HEK293 (cell line): ENCODE measurements around the gene SLC8A3.

ENCODE experiments used
- CTCF ChIA-PET: fragments of 350-600 bp; formaldehyde crosslinking; extraction: SDS; loops from one replicate; lab custom pipeline; 2021; ENCODE audit warnings: antibody characterized with exemption; lab: Yijun Ruan, JAX
- POLR2A ChIA-PET: fragments of 300-600 bp; formaldehyde crosslinking; extraction: SDS; loops from one replicate; lab custom pipeline; 2020; ENCODE audit warnings: antibody characterized with exemption, inconsistent platforms; lab: Yijun Ruan, JAX
- H3K27ac ChIP-seq: fragments of 200-500 bp; sonication (Bioruptor generic); 2 replicates; pipeline ENCODE4 v1.5.1; 2014; ENCODE audit warnings: low read depth, low read length, control low read depth, inconsistent platforms; ENCODE audit errors: extremely low read depth
- H3K36me3 ChIP-seq, 2 experiments: fragments of 200-500 bp in 1 of 2; sonication (Bioruptor generic) in 1 of 2; 1 replicate in 1 of 2; 2 replicates in 1 of 2; pipeline ENCODE4 v1.5.1; 2014 to 2017; ENCODE audit warnings: inconsistent platforms in 2 of 2, low read length in 2 of 2; ENCODE audit not compliant: control insufficient read depth in 2 of 2, insufficient read depth in 1 of 2
- H3K4me1 ChIP-seq: fragments of 200-500 bp; sonication (Bioruptor generic); 2 replicates; pipeline ENCODE4 v1.5.1; 2014; ENCODE audit warnings: mild to moderate bottlenecking, low read length, inconsistent platforms; ENCODE audit not compliant: control insufficient read depth, insufficient read depth
- H3K4me3 ChIP-seq: 2 replicates; pipeline ENCODE4 v1.5.1; 2011; ENCODE audit warnings: low read depth, mild to moderate bottlenecking, control low read depth, low read length, moderate library complexity
- H3K9me3 ChIP-seq: fragments of 200-500 bp; sonication (Bioruptor generic); 2 replicates; pipeline ENCODE4 v1.5.1; 2014; ENCODE audit warnings: low read depth, low read length, inconsistent platforms; ENCODE audit not compliant: control insufficient read depth, insufficient read depth
- FEZF1 ChIP-seq: fragments of 450-650 bp; formaldehyde crosslinking; IDR thresholded peaks from 2 replicates; pipeline ENCODE4 v1.5.1; 2016; ENCODE audit warnings: missing biosample characterization, missing genetic modification characterization
- GLIS2 ChIP-seq: fragments of 450-650 bp; formaldehyde crosslinking; IDR thresholded peaks from 2 replicates; pipeline ENCODE4 v1.5.1; 2016; ENCODE audit warnings: missing biosample characterization, missing genetic modification characterization
- RBAK ChIP-seq: fragments of 450-650 bp; formaldehyde crosslinking; IDR thresholded peaks from 2 replicates; pipeline ENCODE4 v1.5.1; 2016; ENCODE audit warnings: missing biosample characterization, missing genetic modification characterization
- ZBTB20 ChIP-seq: fragments of 450-650 bp; formaldehyde crosslinking; IDR thresholded peaks from 2 replicates; pipeline ENCODE4 v1.5.1; 2016; ENCODE audit warnings: missing biosample characterization, missing genetic modification characterization
- ZBTB7A ChIP-seq: fragments of 450-650 bp; formaldehyde crosslinking; IDR thresholded peaks from 2 replicates; pipeline ENCODE4 v1.5.1; 2016; ENCODE audit warnings: low read depth, missing biosample characterization, missing genetic modification characterization
- ZFP69B ChIP-seq: fragments of 450-650 bp; formaldehyde crosslinking; IDR thresholded peaks from 2 replicates; pipeline ENCODE4 v1.5.1; 2016; ENCODE audit warnings: missing biosample characterization, missing genetic modification characterization
- ZNF155 ChIP-seq: fragments of 450-650 bp; formaldehyde crosslinking; IDR thresholded peaks from 2 replicates; pipeline ENCODE4 v1.5.1; 2016; ENCODE audit warnings: missing biosample characterization, missing genetic modification characterization
- ZNF48 ChIP-seq: fragments of 450-650 bp; formaldehyde crosslinking; IDR thresholded peaks from 2 replicates; pipeline ENCODE4 v1.5.1; 2016; ENCODE audit warnings: missing biosample characterization, missing genetic modification characterization
- ZNF514 ChIP-seq: fragments of 450-650 bp; formaldehyde crosslinking; IDR thresholded peaks from 2 replicates; pipeline ENCODE4 v1.5.1; 2016; ENCODE audit warnings: missing biosample characterization, missing genetic modification characterization
- ZNF654 ChIP-seq: fragments of 450-650 bp; formaldehyde crosslinking; IDR thresholded peaks from 2 replicates; pipeline ENCODE4 v1.5.1; 2016; ENCODE audit warnings: low read depth, missing biosample characterization, missing genetic modification characterization
- ZNF785 ChIP-seq: fragments of 450-650 bp; formaldehyde crosslinking; IDR thresholded peaks from 2 replicates; pipeline ENCODE4 v1.5.1; 2016; ENCODE audit warnings: missing biosample characterization, missing genetic modification characterization
- ZNF791 ChIP-seq: fragments of 450-650 bp; formaldehyde crosslinking; IDR thresholded peaks from 2 replicates; pipeline ENCODE4 v1.5.1; 2016; ENCODE audit warnings: missing biosample characterization, missing genetic modification characterization
- ZNF837 ChIP-seq: fragments of 450-650 bp; formaldehyde crosslinking; IDR thresholded peaks from 2 replicates; pipeline ENCODE4 v1.5.1; 2016; ENCODE audit warnings: missing biosample characterization, missing genetic modification characterization
- TF ChIP-seq, protein P1 (sequence below): sonication (generic); formaldehyde crosslinking; IDR thresholded peaks from 2 replicates; pipeline ENCODE4 v1.8.1; 2022; ENCODE audit warnings: mild to moderate bottlenecking, moderate library complexity, missing genetic modification reagents
- TF ChIP-seq, protein P2 (sequence below): fragments of 450-650 bp; formaldehyde crosslinking; IDR thresholded peaks from 2 replicates; pipeline ENCODE4 v1.5.1; 2016; ENCODE audit warnings: missing biosample characterization, missing genetic modification characterization
- TF ChIP-seq, protein P3 (sequence below): fragments of 450-650 bp; formaldehyde crosslinking; IDR thresholded peaks from 2 replicates; pipeline ENCODE4 v1.5.1; 2016; ENCODE audit warnings: missing biosample characterization, missing genetic modification characterization
- TF ChIP-seq, protein P4 (sequence below): fragments of 450-650 bp; formaldehyde crosslinking; IDR thresholded peaks from 2 replicates; pipeline ENCODE4 v1.5.1; 2016; ENCODE audit warnings: missing biosample characterization, missing genetic modification characterization

SLC8A3 gene

DNA sequence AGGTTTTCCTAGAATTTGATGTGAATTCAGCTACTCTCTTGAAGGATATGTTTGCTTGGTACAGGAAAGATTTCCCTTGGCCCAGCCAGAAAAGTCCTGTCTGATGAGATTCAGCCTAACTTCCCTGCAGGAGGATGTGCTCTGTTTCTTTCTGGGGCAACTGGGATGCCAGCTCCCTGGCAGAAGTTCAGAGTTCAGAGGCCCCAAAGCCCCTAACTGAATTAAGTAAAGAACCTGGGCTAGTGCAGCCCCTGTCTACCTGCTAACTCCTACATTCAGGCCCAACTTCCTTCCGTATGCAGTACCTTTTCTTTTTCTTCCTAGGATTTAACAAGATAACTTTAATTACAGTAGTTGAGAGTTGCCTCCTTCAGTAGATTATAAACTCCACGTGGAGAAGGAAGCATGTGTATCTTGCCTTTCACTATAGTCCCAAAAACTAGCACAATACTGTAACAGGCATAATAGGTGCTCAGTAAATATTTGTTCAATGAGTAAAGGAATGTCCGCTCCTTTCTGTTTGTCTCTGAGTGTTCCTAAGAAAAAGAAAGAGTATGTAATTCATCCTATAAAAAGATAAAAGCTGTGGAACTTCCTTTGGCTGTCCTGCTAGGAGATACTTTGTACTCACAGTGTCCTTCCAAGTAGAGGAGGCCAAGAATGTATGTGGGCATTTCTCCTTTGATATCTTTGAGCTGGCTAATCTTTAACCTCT lies 141.0 kb downstream of the SLC8A3 start:
- no peaks in the 10 kb centered on the region for H3K9me3 ChIP-seq
- ChIA-PET POLR2A (no interaction called here), CTCF (interaction anchor here (0.6 to 4.4 kb wide), 7 partner anchors 26 to 1732 kb away, joined by 3 to 23 read pairs (median 3); no protein-coding TSS in a partner anchor)
- H3K36me3 ChIP-seq: no peaks in the 10 kb centered on the region
- no peak overlapping the region for H3K27ac ChIP-seq
- H3K4me3 ChIP-seq: no peak overlapping the region
- H3K4me1 ChIP-seq: no peaks in the 10 kb centered on the region
- TF ChIP-seq ZNF155 (no peak), ZNF785 (tag by site-specific recombination) (no peak), ZBTB7A (tag by site-specific recombination) (no peak), ZFP69B (no peak), ZNF791 (tag by site-specific recombination) (no peak), GLIS2 (no peak), ZBTB20 (tag by site-specific recombination) (no peak)
- TF ChIP-seq, protein P1, sequence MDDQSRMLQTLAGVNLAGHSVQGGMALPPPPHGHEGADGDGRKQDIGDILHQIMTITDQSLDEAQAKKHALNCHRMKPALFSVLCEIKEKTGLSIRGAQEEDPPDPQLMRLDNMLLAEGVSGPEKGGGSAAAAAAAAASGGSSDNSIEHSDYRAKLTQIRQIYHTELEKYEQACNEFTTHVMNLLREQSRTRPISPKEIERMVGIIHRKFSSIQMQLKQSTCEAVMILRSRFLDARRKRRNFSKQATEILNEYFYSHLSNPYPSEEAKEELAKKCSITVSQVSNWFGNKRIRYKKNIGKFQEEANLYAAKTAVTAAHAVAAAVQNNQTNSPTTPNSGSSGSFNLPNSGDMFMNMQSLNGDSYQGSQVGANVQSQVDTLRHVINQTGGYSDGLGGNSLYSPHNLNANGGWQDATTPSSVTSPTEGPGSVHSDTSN (CRISPR knock-in tag): no peak
- TF ChIP-seq, protein P2, sequence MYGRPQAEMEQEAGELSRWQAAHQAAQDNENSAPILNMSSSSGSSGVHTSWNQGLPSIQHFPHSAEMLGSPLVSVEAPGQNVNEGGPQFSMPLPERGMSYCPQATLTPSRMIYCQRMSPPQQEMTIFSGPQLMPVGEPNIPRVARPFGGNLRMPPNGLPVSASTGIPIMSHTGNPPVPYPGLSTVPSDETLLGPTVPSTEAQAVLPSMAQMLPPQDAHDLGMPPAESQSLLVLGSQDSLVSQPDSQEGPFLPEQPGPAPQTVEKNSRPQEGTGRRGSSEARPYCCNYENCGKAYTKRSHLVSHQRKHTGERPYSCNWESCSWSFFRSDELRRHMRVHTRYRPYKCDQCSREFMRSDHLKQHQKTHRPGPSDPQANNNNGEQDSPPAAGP (tag by site-specific recombination): no peak

DNA sequence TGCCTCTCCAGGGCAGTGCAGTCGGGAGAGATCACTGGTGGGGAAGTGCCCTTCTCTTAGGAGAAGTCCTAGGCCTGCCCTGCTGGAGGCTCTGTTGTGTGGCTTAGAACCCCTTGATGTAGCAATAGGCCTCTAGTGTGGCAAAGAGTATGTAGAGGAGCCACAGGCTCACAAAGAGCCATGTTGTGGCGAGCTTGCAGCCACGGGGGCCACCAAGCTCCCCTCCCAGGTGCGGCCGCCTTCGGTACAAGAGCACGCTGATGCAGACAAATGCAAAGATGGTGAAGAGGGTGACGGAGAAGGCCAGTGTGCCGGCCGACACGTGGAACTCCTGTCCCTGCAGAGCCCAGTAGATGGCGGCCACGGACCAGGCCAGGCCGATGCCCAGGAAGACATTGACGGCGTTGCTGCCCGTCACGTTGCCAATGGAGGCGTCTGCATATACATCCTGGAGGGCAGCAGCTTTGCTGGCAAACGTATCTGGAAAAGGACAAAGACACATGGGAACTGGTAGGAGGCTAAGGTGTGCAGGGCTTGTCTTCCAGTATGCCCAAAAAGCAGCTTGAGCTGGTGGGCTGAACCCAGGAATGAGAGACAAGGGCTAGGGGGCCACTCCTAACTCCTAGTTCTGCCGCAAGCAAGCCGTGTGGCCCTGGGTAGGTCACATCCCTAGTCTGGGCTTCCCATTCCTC lies 142.8 kb downstream of the SLC8A3 start:
- ChIA-PET CTCF (interaction anchor here (0.6 to 4.4 kb wide), 11 partner anchors 8 to 758 kb away, joined by 3 to 23 read pairs (median 5); no protein-coding TSS in a partner anchor), POLR2A (no interaction called here)
- Histone ChIP-seq H3K4me3 (no peak overlapping the region), H3K9me3 (no peaks in the 10 kb centered on the region), H3K4me1 (no peaks in the 10 kb centered on the region), H3K27ac (no peak overlapping the region), H3K36me3 (no peaks in the 10 kb centered on the region)
- no peak for TF ChIP-seq ZNF48 (tag by site-specific recombination)
- no peak for TF ChIP-seq RBAK
- no peak for TF ChIP-seq ZNF514 (tag by site-specific recombination)
- TF ChIP-seq FEZF1 (tag by site-specific recombination): no peak
- TF ChIP-seq, protein P3, sequence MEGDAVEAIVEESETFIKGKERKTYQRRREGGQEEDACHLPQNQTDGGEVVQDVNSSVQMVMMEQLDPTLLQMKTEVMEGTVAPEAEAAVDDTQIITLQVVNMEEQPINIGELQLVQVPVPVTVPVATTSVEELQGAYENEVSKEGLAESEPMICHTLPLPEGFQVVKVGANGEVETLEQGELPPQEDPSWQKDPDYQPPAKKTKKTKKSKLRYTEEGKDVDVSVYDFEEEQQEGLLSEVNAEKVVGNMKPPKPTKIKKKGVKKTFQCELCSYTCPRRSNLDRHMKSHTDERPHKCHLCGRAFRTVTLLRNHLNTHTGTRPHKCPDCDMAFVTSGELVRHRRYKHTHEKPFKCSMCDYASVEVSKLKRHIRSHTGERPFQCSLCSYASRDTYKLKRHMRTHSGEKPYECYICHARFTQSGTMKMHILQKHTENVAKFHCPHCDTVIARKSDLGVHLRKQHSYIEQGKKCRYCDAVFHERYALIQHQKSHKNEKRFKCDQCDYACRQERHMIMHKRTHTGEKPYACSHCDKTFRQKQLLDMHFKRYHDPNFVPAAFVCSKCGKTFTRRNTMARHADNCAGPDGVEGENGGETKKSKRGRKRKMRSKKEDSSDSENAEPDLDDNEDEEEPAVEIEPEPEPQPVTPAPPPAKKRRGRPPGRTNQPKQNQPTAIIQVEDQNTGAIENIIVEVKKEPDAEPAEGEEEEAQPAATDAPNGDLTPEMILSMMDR: peak; percentile 83
- TF ChIP-seq ZNF837 (tag by site-specific recombination): no peak
- TF ChIP-seq, protein P4, sequence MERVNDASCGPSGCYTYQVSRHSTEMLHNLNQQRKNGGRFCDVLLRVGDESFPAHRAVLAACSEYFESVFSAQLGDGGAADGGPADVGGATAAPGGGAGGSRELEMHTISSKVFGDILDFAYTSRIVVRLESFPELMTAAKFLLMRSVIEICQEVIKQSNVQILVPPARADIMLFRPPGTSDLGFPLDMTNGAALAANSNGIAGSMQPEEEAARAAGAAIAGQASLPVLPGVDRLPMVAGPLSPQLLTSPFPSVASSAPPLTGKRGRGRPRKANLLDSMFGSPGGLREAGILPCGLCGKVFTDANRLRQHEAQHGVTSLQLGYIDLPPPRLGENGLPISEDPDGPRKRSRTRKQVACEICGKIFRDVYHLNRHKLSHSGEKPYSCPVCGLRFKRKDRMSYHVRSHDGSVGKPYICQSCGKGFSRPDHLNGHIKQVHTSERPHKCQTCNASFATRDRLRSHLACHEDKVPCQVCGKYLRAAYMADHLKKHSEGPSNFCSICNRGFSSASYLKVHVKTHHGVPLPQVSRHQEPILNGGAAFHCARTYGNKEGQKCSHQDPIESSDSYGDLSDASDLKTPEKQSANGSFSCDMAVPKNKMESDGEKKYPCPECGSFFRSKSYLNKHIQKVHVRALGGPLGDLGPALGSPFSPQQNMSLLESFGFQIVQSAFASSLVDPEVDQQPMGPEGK (tag by site-specific recombination): no peak
- peak; percentile 61 for TF ChIP-seq ZNF654
